ENCODE results near the gene MRM2. TPM values are rescaled to one million over a fixed set of nuclear protein-coding genes. Genes with fewer than 3 reads are reported as not detected.
A peak's percentile ranks its signal among the peaks of the same experiment; 100 is the strongest.

The MRM2 gene
- total and polyA plus RNA-seq, 2 donors from 2014 or later = 25.6 TPM

- intact Hi-C loops (cut with DNase I) = no loop called here
- no peaks in the 10 kb centered on the region for H3K9me3 ChIP-seq (ENCODE audit: control insufficient read depth in 2 of 3, insufficient read depth in 1 of 3, low read length in 3 of 3)
- H3K27ac ChIP-seq (ENCODE audit: low read depth in 2 of 2, low read length in 2 of 2) = no peak overlapping the region
- no peak for TF ChIP-seq CTCF (IDR thresholded peaks at IDR 0.05; ENCODE audit: borderline replicate concordance, extremely low read depth, insufficient read depth)
- H3K36me3 ChIP-seq (ENCODE audit: control insufficient read depth in 2 of 3, insufficient read depth in 3 of 3, low read length in 3 of 3) = no peaks in the 10 kb centered on the region
- no peaks in the 10 kb centered on the region for H3K4me1 ChIP-seq (ENCODE audit: control insufficient read depth in 2 of 3, insufficient read depth in 2 of 3, low read depth in 1 of 3, low read length in 3 of 3)
- H3K9ac ChIP-seq (ENCODE audit: low read length in 3 of 3) = no peak overlapping the region
- H3K27me3 ChIP-seq (ENCODE audit: control insufficient read depth, insufficient read depth, low read length) = no peaks in the 10 kb centered on the region
- no peak overlapping the region for H3K4me3 ChIP-seq (ENCODE audit: low read length in 3 of 3)
- FAIRE-seq = no peak
- DNase-seq = peak in 1 of 5 donors; percentile 55
These were observed 47.1 kb upstream of the MRM2 start for GRCh38 chr7:2289111-2289586.

GRCh38 chr7:2288503-2288902, 46.5 kb upstream of the MRM2 start:
- no peaks in the 10 kb centered on the region for H3K27me3 ChIP-seq (ENCODE audit: control insufficient read depth, insufficient read depth, low read length)
- H3K9me3 ChIP-seq (ENCODE audit: control insufficient read depth in 2 of 3, insufficient read depth in 1 of 3, low read length in 3 of 3) = no peaks in the 10 kb centered on the region
- FAIRE-seq (no peak), DNase-seq (peak in 1 of 5 donors; percentile 22)
- no peaks in the 10 kb centered on the region for H3K4me1 ChIP-seq (ENCODE audit: control insufficient read depth in 2 of 3, insufficient read depth in 2 of 3, low read depth in 1 of 3, low read length in 3 of 3)
- intact Hi-C loops (cut with DNase I) = no loop called here
- H3K27ac ChIP-seq (ENCODE audit: low read depth in 2 of 2, low read length in 2 of 2) = no peak overlapping the region
- no peak for TF ChIP-seq CTCF (IDR thresholded peaks at IDR 0.05; ENCODE audit: borderline replicate concordance, extremely low read depth, insufficient read depth)
- H3K36me3 ChIP-seq (ENCODE audit: control insufficient read depth in 2 of 3, insufficient read depth in 3 of 3, low read length in 3 of 3) = no peaks in the 10 kb centered on the region
- H3K4me3 ChIP-seq (ENCODE audit: low read length in 3 of 3) = no peak overlapping the region
- H3K9ac ChIP-seq (ENCODE audit: low read length in 3 of 3) = no peak overlapping the region

- no peak for TF ChIP-seq CTCF (IDR thresholded peaks at IDR 0.05; ENCODE audit: borderline replicate concordance, extremely low read depth, insufficient read depth)
- H3K4me3 ChIP-seq (ENCODE audit: low read length in 3 of 3) = no peak overlapping the region
- intact Hi-C loops (cut with DNase I) = no loop called here
- H3K9ac ChIP-seq (ENCODE audit: low read length in 3 of 3) = no peak overlapping the region
- peaks cover 0 to 3% (median 0%) of the 10 kb centered on the region in 3 donors for H3K4me1 ChIP-seq (ENCODE audit: control insufficient read depth in 2 of 3, insufficient read depth in 2 of 3, low read depth in 1 of 3, low read length in 3 of 3)
- H3K9me3 ChIP-seq (ENCODE audit: control insufficient read depth in 2 of 3, insufficient read depth in 1 of 3, low read length in 3 of 3) = no peaks in the 10 kb centered on the region
- no peaks in the 10 kb centered on the region for H3K27me3 ChIP-seq (ENCODE audit: control insufficient read depth, insufficient read depth, low read length)
- H3K27ac ChIP-seq (ENCODE audit: low read depth in 2 of 2, low read length in 2 of 2) = no peak overlapping the region
- no peak for FAIRE-seq
- DNase-seq = peak in 1 of 5 donors; percentile 30
- H3K36me3 ChIP-seq (ENCODE audit: control insufficient read depth in 2 of 3, insufficient read depth in 3 of 3, low read length in 3 of 3) = no peaks in the 10 kb centered on the region
These were observed 45.7 kb upstream of the MRM2 start for GRCh38 chr7:2287745-2288144.

- TF ChIP-seq CTCF (IDR thresholded peaks at IDR 0.05; ENCODE audit: borderline replicate concordance, extremely low read depth, insufficient read depth) = no peak
- intact Hi-C loops (cut with DNase I) = no loop called here
- no peaks in the 10 kb centered on the region for H3K36me3 ChIP-seq (ENCODE audit: control insufficient read depth in 2 of 3, insufficient read depth in 3 of 3, low read length in 3 of 3)
- no peak overlapping the region for H3K27ac ChIP-seq (ENCODE audit: low read depth in 2 of 2, low read length in 2 of 2)
- peak in 1 of 5 donors; percentile 73 for DNase-seq
- H3K4me1 ChIP-seq (ENCODE audit: control insufficient read depth in 2 of 3, insufficient read depth in 2 of 3, low read depth in 1 of 3, low read length in 3 of 3) = peaks cover 0 to 14% (median 6%) of the 10 kb centered on the region in 3 donors
- H3K27me3 ChIP-seq (ENCODE audit: control insufficient read depth, insufficient read depth, low read length) = no peaks in the 10 kb centered on the region
- no peak overlapping the region for H3K9ac ChIP-seq (ENCODE audit: low read length in 3 of 3)
- no peak for FAIRE-seq
- no peak overlapping the region for H3K4me3 ChIP-seq (ENCODE audit: low read length in 3 of 3)
- no peaks in the 10 kb centered on the region for H3K9me3 ChIP-seq (ENCODE audit: control insufficient read depth in 2 of 3, insufficient read depth in 1 of 3, low read length in 3 of 3)
These were observed 41.1 kb upstream of the MRM2 start for GRCh38 chr7:2283074-2283473.
